ENCODE data around the gene DDX24. TPM values are rescaled to one million over a fixed set of nuclear protein-coding genes. Genes with fewer than 3 reads are reported as not detected.
A peak's percentile ranks its signal among the peaks of the same experiment; 100 is the strongest.
"Not testable (repeated sequence)": the region's sequence is repeated elsewhere in the genome, so short reads cannot be mapped to it uniquely, and the experiment has no call there.

Gene DDX24
- total RNA-seq, 1 donor from 2014 or later: 112 TPM

GRCh38 chr14:94089479-94089878 lies 8.5 kb upstream of the DDX24 start:
- no peak for DNase-seq (ENCODE audit: low spot score in 2 of 2)
- FAIRE-seq: no peak

GRCh38 chr14:94088516-94088915 lies 7.5 kb upstream of the DDX24 start:
- FAIRE-seq (no peak), DNase-seq (ENCODE audit: low spot score in 2 of 2) (no peak)

GRCh38 chr14:94087891-94088290 lies 6.9 kb upstream of the DDX24 start:
- FAIRE-seq: no peak

GRCh38 chr14:94081386-94081820 lies 401 bp upstream of the DDX24 start:
- FAIRE-seq (no peak), DNase-seq (ENCODE audit: low spot score in 2 of 2) (no peak)

More at GRCh38 chr14:94087891-94088290, 6.9 kb upstream of the DDX24 start:
- DNase-seq (ENCODE audit: low spot score in 2 of 2): no peak

GRCh38 chr14:94079891-94080620 lies 946 bp downstream of the DDX24 start:
- DNase-seq (ENCODE audit: low spot score in 2 of 2) (peak in 1 of 2 donors; percentile 28), FAIRE-seq (no peak)

- DNase-seq (ENCODE audit: low spot score in 2 of 2) (no peak), FAIRE-seq (no peak)
Measured at GRCh38 chr14:94077823-94078222, 3.2 kb downstream of the DDX24 start.

- DNase-seq (ENCODE audit: low spot score in 2 of 2) (no peak), FAIRE-seq (no peak)
Measured at GRCh38 chr14:94077111-94077821, 3.7 kb downstream of the DDX24 start.

GRCh38 chr14:94075008-94075407 lies 6.0 kb downstream of the DDX24 start:
- FAIRE-seq (no peak), DNase-seq (ENCODE audit: low spot score in 2 of 2) (no peak)

- DNase-seq (ENCODE audit: low spot score in 2 of 2) (no peak), FAIRE-seq (no peak)
Measured at GRCh38 chr14:94074534-94074933, 6.5 kb downstream of the DDX24 start.

- not testable (repeated sequence) for DNase-seq (ENCODE audit: low spot score in 2 of 2); FAIRE-seq
Measured at GRCh38 chr14:94072076-94072475, 8.9 kb downstream of the DDX24 start.

GRCh38 chr14:94066089-94066676 lies 14.8 kb downstream of the DDX24 start:
- DNase-seq (ENCODE audit: low spot score in 2 of 2) (no peak), FAIRE-seq (no peak)

- no peak for FAIRE-seq
- DNase-seq (ENCODE audit: low spot score in 2 of 2): no peak
Measured at GRCh38 chr14:94062344-94062940, 18.6 kb downstream of the DDX24 start.

GRCh38 chr14:94059998-94060397 lies 21.0 kb downstream of the DDX24 start:
- FAIRE-seq (no peak), DNase-seq (ENCODE audit: low spot score in 2 of 2) (no peak)

GRCh38 chr14:94058674-94059138 lies 22.3 kb downstream of the DDX24 start:
- DNase-seq (ENCODE audit: low spot score in 2 of 2) (no peak), FAIRE-seq (no peak)

GRCh38 chr14:94058128-94058673 lies 22.8 kb downstream of the DDX24 start:
- DNase-seq (ENCODE audit: low spot score in 2 of 2) (no peak), FAIRE-seq (no peak)

GRCh38 chr14:94056579-94057308 lies 24.3 kb downstream of the DDX24 start:
- no peak for FAIRE-seq
- DNase-seq (ENCODE audit: low spot score in 2 of 2): no peak

GRCh38 chr14:94054936-94055335 lies 26.1 kb downstream of the DDX24 start:
- FAIRE-seq (no peak), DNase-seq (ENCODE audit: low spot score in 2 of 2) (no peak)

GRCh38 chr14:94054401-94054800 lies 26.6 kb downstream of the DDX24 start:
- DNase-seq (ENCODE audit: low spot score in 2 of 2): no peak
- FAIRE-seq: no peak

- FAIRE-seq (no peak), DNase-seq (ENCODE audit: low spot score in 2 of 2) (no peak)
Measured at GRCh38 chr14:94052662-94053061, 28.3 kb downstream of the DDX24 start.

- FAIRE-seq (no peak), DNase-seq (ENCODE audit: low spot score in 2 of 2) (no peak)
Measured at GRCh38 chr14:94052199-94052598, 28.8 kb downstream of the DDX24 start.
